HEK293 (cell line): Measurements from ENCODE around the gene IL1A.

Experiments used
- CTCF ChIP-seq: fragments of 450-650 bp; formaldehyde crosslinking; IDR thresholded peaks from 2 replicates; pipeline ENCODE4 v1.5.1; 2016; ENCODE audit warnings: missing biosample characterization, missing genetic modification characterization
- GLI2 ChIP-seq: fragments of 450-650 bp; formaldehyde crosslinking; IDR thresholded peaks from 2 replicates; pipeline ENCODE4; 2017; ENCODE audit warnings: missing biosample characterization, missing genetic modification characterization, low read depth, borderline replicate concordance
- TCF7L2 ChIP-seq: IDR thresholded peaks from 2 replicates; pipeline ENCODE4 v1.6.1; 2011; ENCODE audit warnings: low read depth, mild to moderate bottlenecking, inconsistent platforms, low read length, moderate library complexity, borderline replicate concordance
- ZNF704 ChIP-seq: fragments of 450-650 bp; formaldehyde crosslinking; IDR thresholded peaks from 2 replicates; pipeline ENCODE4 v1.5.1; 2016; ENCODE audit warnings: missing biosample characterization, missing genetic modification characterization
- ZNF747 ChIP-seq: fragments of 450-650 bp; formaldehyde crosslinking; IDR thresholded peaks from 2 replicates; pipeline ENCODE4 v1.5.1; 2016; ENCODE audit warnings: missing biosample characterization, missing genetic modification characterization

- no peak for TF ChIP-seq ZNF747
- no peak for TF ChIP-seq ZNF704 (tag by site-specific recombination)
- TF ChIP-seq TCF7L2: no peak
- TF ChIP-seq CTCF (tag by site-specific recombination): no peak
- TF ChIP-seq GLI2 (tag by site-specific recombination): no peak
Observed at GRCh38 chr2:112817082-112817689, 32.9 kb upstream of the IL1A start.
